Activated B cell treated with CpG ODN at 0.5 μM for 24 hours (primary cell): ENCODE results near the gene WDR76. TPM values are rescaled to one million over a fixed set of nuclear protein-coding genes. Genes with fewer than 3 reads are reported as not detected.

Source experiments
- ATAC-seq: fragments of 200-7000 bp; cut with Tn5 transposase; one replicate; pipeline ENCODE4 v1.10.0; 2021; ENCODE audit warnings: low read depth, mild to moderate bottlenecking, moderate library complexity
- CTCF ChIA-PET: fragments of 350-600 bp; sonication (Branson Sonifier 250); formaldehyde crosslinking; loops from one replicate; lab custom pipeline; 2021; ENCODE audit warnings: antibody characterized with exemption; lab: Charles Lee
- POLR2A ChIA-PET: fragments of 350-600 bp; sonication (Branson Sonifier 250); formaldehyde crosslinking; loops from one replicate; lab custom pipeline; 2021; ENCODE audit warnings: antibody characterized with exemption; lab: Charles Lee
- DNase-seq: peaks from one replicate; pipeline ENCODE4 v3.0.0; 2022
- H3K27ac Mint-ChIP-seq: one replicate; pipeline ENCODE4 v1.8.0; 2020; ENCODE audit warnings: mixed read lengths
- H3K27me3 Mint-ChIP-seq: one replicate; pipeline ENCODE4 v1.8.0; 2021; ENCODE audit warnings: mixed read lengths
- H3K36me3 Mint-ChIP-seq: one replicate; pipeline ENCODE4 v1.8.0; 2021; ENCODE audit warnings: low read depth, mixed read lengths
- H3K4me1 Mint-ChIP-seq: one replicate; pipeline ENCODE4 v1.8.0; 2021; ENCODE audit warnings: mixed read lengths
- H3K4me3 Mint-ChIP-seq: one replicate; pipeline ENCODE4 v1.8.0; 2020; ENCODE audit warnings: mild to moderate bottlenecking, mixed read lengths
- H3K9me3 Mint-ChIP-seq: one replicate; pipeline ENCODE4 v1.8.0; 2020; ENCODE audit warnings: mixed read lengths
- CTCF ChIP-seq: fragments of 200-600 bp; IDR thresholded peaks from one replicate; pipeline ENCODE4 v1.8.0; 2022; ENCODE audit warnings: antibody characterized with exemption, mild to moderate bottlenecking
- intact Hi-C: fragments of 100-400 bp; cut with micrococcal nuclease; formaldehyde crosslinking; loops from one replicate; pipeline ENCODE4 v1.15.1; 2024
- total RNA-seq: library from RNA; stranded (reverse); gene quantifications from 2 replicates; pipeline ENCODE4 v1.2.3, GENCODE V29; 2022

Gene WDR76
- total RNA-seq, 1 donor from 2014 or later, result 15.1 TPM

- Mint-ChIP-seq H3K4me3 (peak within 1 kb of the TSS; percentile 98), H3K36me3 (peaks cover 49% of the 10 kb centered on the region), H3K9me3 (no peaks in the 10 kb centered on the region), H3K4me1 (peaks cover 79% of the 10 kb centered on the region), H3K27ac (peak within 1 kb of the TSS; percentile 97), H3K27me3 (no peaks in the 10 kb centered on the region)
- DNase-seq (peak; percentile 96), ATAC-seq (peak; percentile 88)
- CTCF ChIA-PET, result interaction anchor here (1.1 to 5.7 kb wide), 3 partner anchors 9 to 22 kb away, joined by 3 to 49 read pairs (median 4); partner anchors contain the start of genes ELL3 and HYPK
- TF ChIP-seq CTCF, result no peak
- POLR2A ChIA-PET, result interaction anchor here (0.6 to 18.0 kb wide), 12 partner anchors 8 to 497 kb away, joined by 3 to 509 read pairs (median 6); partner anchors contain the start of genes ELL3, HYPK, MFAP1 and PDIA3
- intact Hi-C loops, result loop anchor here (1.0 to 5.0 kb wide), 4 partner anchors 8 to 45 kb away; partner anchors contain the start of genes HYPK, MFAP1, PDIA3 and SERINC4
Measured at GRCh38 chr15:43791993-43792760, 34.6 kb upstream of the WDR76 start, which contains the start of gene SERF2. Gene SERF2 (plus strand): TSS chr15:43792320. CDS start chr15:43792377, 57 bp downstream.

- peaks cover 79% of the 10 kb centered on the region for H3K4me1 Mint-ChIP-seq
- H3K9me3 Mint-ChIP-seq, result no peaks in the 10 kb centered on the region
- no peak for TF ChIP-seq CTCF
- DNase-seq, result no peak
- POLR2A ChIA-PET, result interaction anchor here (0.6 to 18.0 kb wide), 10 partner anchors 7 to 422 kb away, joined by 3 to 509 read pairs (median 10); partner anchors contain the start of genes ELL3, HYPK, MFAP1 and PDIA3
- peak overlapping the region; percentile 97 for H3K27ac Mint-ChIP-seq
- H3K27me3 Mint-ChIP-seq, result no peaks in the 10 kb centered on the region
- ATAC-seq, result no peak
- CTCF ChIA-PET, result interaction anchor here (1.0 to 5.7 kb wide), 3 partner anchors 12 to 23 kb away, joined by 3 to 49 read pairs (median 4); partner anchors contain the start of gene ELL3
- peaks cover 53% of the 10 kb centered on the region for H3K36me3 Mint-ChIP-seq
- peak overlapping the region; percentile 98 for H3K4me3 Mint-ChIP-seq
- intact Hi-C loops, result loop anchor here (1.0 to 5.0 kb wide), 4 partner anchors 7 to 46 kb away; partner anchors contain the start of genes HYPK, MFAP1, PDIA3 and SERINC4
Measured at GRCh38 chr15:43792761-43793476, 33.9 kb upstream of the WDR76 start.

- peaks cover 59% of the 10 kb centered on the region for H3K36me3 Mint-ChIP-seq
- no peak for ATAC-seq
- H3K4me3 Mint-ChIP-seq, result peak overlapping the region; percentile 98
- intact Hi-C loops, result loop anchor here (5.0 kb wide), 1 partner anchor 46 kb away; the partner anchor contains the start of gene PDIA3
- H3K27ac Mint-ChIP-seq, result peak overlapping the region; percentile 97
- ChIA-PET CTCF (interaction anchor here (1.0 kb wide), 1 partner anchor 13 kb away, joined by 3 read pairs; no protein-coding TSS in a partner anchor), POLR2A (interaction anchor here (0.8 to 18.0 kb wide), 6 partner anchors 16 to 47 kb away, joined by 3 to 509 read pairs (median 15); partner anchors contain the start of genes ELL3, MFAP1 and PDIA3)
- H3K27me3 Mint-ChIP-seq, result no peaks in the 10 kb centered on the region
- peaks cover 79% of the 10 kb centered on the region for H3K4me1 Mint-ChIP-seq
- H3K9me3 Mint-ChIP-seq, result no peaks in the 10 kb centered on the region
- TF ChIP-seq CTCF, result no peak
- DNase-seq, result no peak
Measured at GRCh38 chr15:43793647-43794046, 33.2 kb upstream of the WDR76 start.

- H3K27ac Mint-ChIP-seq, result no peak overlapping the region
- POLR2A ChIA-PET, result interaction anchor here (2.1 to 18.0 kb wide), 3 partner anchors 15 to 30 kb away, joined by 14 to 509 read pairs (median 55); partner anchors contain the start of genes ELL3 and MFAP1
- intact Hi-C loops, result loop anchor here (5.0 kb wide), 1 partner anchor 47 kb away; the partner anchor contains the start of gene PDIA3
- peaks cover 79% of the 10 kb centered on the region for H3K4me1 Mint-ChIP-seq
- H3K4me3 Mint-ChIP-seq, result peak overlapping the region; percentile 98
- peaks cover 67% of the 10 kb centered on the region for H3K36me3 Mint-ChIP-seq
- no peaks in the 10 kb centered on the region for H3K9me3 Mint-ChIP-seq
- CTCF ChIA-PET, result interaction anchor here (1.2 to 1.5 kb wide), 2 partner anchors 17 to 24 kb away, joined by 3 to 5 read pairs; partner anchors contain the start of gene ELL3
- H3K27me3 Mint-ChIP-seq, result no peaks in the 10 kb centered on the region
- ATAC-seq (no peak), DNase-seq (no peak)
- TF ChIP-seq CTCF, result no peak
Measured at GRCh38 chr15:43794269-43795037, 32.3 kb upstream of the WDR76 start.
